ENCODE measurements around the gene HOXA7. TPM values are rescaled to one million over a fixed set of nuclear protein-coding genes. Genes with fewer than 3 reads are reported as not detected.

Gene HOXA7
- total and polyA plus RNA-seq, 8 donors, result 0.06 to 0.49 (median 0.17) TPM; not detected in 3

- Histone ChIP-seq H3K27ac (no peak overlapping the region), H3K9me3 (no peaks in the 10 kb centered on the region), H3K36me3 (no peaks in the 10 kb centered on the region), H3K4me1 (peaks cover 0 to 7% (median 0%) of the 10 kb centered on the region in 3 donors), H3K27me3 (peaks cover 16 to 88% (median 32%) of the 10 kb centered on the region in 4 donors), H3K4me3 (peak overlapping the region in 3 of 4 donors; percentile 24 to 48 (median 28))
- DNase-seq (peak in 3 of 6 donors; percentile 17 to 72 (median 62)), ATAC-seq (peak in 3 of 4 donors; percentile 20 to 38 (median 22)), FAIRE-seq (no peak)
- intact Hi-C loops (cut with DNase I), result no loop called here
- WGBS, 2 donors, result 4% methylated on average over 50 to 58 of the region's 58 CpGs
- TF ChIP-seq, protein P1, sequence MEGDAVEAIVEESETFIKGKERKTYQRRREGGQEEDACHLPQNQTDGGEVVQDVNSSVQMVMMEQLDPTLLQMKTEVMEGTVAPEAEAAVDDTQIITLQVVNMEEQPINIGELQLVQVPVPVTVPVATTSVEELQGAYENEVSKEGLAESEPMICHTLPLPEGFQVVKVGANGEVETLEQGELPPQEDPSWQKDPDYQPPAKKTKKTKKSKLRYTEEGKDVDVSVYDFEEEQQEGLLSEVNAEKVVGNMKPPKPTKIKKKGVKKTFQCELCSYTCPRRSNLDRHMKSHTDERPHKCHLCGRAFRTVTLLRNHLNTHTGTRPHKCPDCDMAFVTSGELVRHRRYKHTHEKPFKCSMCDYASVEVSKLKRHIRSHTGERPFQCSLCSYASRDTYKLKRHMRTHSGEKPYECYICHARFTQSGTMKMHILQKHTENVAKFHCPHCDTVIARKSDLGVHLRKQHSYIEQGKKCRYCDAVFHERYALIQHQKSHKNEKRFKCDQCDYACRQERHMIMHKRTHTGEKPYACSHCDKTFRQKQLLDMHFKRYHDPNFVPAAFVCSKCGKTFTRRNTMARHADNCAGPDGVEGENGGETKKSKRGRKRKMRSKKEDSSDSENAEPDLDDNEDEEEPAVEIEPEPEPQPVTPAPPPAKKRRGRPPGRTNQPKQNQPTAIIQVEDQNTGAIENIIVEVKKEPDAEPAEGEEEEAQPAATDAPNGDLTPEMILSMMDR (IDR thresholded peaks at IDR 0.05), result no peak
Measured at GRCh38 chr7:27172823-27173510, 16.5 kb upstream of the HOXA7 start.

- intact Hi-C loops (cut with DNase I), result no loop called here
- Histone ChIP-seq H3K27ac (no peak overlapping the region), H3K27me3 (peaks cover 13 to 88% (median 34%) of the 10 kb centered on the region in 4 donors), H3K36me3 (no peaks in the 10 kb centered on the region), H3K9me3 (no peaks in the 10 kb centered on the region), H3K4me1 (peaks cover 0 to 7% (median 0%) of the 10 kb centered on the region in 3 donors), H3K4me3 (no peak overlapping the region)
- TF ChIP-seq, protein P1 (IDR thresholded peaks at IDR 0.05), result no peak
- DNase-seq, result peak in 3 of 6 donors; percentile 4 to 37 (median 37)
- FAIRE-seq, result no peak
- ATAC-seq, result no peak
- WGBS, 2 donors, result 10 to 11% methylated on average over 10 of the region's 10 CpGs
Measured at GRCh38 chr7:27172315-27172774, 15.9 kb upstream of the HOXA7 start.

DNA sequence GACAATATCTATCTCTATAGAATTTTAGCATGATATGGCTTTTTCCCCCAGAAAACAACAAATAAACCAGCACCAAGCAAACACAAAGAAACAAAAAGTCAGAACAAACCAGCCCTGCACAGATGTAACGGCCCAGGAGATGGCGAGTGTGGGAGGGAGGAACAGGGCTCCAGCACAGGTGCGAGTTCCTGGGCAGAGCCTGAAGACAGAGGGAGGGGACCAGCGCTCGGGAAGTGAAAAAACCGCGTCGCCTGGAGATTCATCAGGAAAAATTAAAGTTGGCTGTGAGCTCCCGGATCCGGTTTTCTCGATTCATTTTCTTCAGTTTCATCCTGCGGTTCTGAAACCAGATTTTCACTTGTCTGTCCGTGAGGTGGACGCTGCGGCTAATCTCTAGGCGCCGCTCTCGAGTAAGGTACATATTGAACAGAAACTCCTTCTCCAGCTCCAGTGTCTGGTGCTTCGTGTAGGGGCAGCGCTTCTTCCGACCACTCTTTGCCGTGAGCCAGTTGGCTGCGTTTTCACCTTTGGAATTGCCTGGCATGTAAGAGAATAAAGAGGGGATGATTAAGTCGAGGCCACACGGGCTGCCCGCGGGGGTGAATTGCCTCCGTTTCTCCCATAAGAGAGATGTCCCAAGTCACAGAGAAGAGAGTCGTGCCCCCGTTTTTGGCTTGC, 15.3 kb upstream of the HOXA7 start:
- no peaks in the 10 kb centered on the region for H3K9me3 ChIP-seq
- ATAC-seq (no peak), FAIRE-seq (no peak), DNase-seq (peak in 2 of 6 donors; percentile 4 to 45)
- H3K27ac ChIP-seq, result no peak overlapping the region
- H3K27me3 ChIP-seq, result peaks cover 13 to 89% (median 36%) of the 10 kb centered on the region in 4 donors
- WGBS, 2 donors, result 8 to 10% methylated on average over 30 of the region's 30 CpGs
- no peaks in the 10 kb centered on the region for H3K36me3 ChIP-seq
- TF ChIP-seq, protein P1 (IDR thresholded peaks at IDR 0.05), result no peak
- H3K4me3 ChIP-seq, result no peak overlapping the region
- intact Hi-C loops (cut with DNase I), result no loop called here
- H3K4me1 ChIP-seq, result peaks cover 0 to 7% (median 0%) of the 10 kb centered on the region in 3 donors

DNA sequence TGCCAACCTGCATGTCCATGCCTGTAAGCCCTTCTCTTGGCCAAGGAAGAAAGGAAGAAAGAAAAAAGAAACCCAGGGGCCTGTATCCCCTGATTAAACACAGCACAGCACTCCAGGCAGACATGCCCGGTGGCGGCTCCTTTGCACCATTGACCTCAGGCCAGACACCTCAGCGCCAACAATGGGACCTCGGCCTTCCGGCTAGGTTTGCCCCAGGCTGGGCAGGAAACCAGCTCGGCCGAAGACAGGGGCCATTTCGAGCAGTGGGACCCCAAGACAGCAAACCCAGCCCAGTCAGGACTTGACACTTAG, 14.8 kb upstream of the HOXA7 start:
- H3K36me3 ChIP-seq, result no peaks in the 10 kb centered on the region
- H3K4me3 ChIP-seq, result no peak overlapping the region
- no peak for ATAC-seq
- TF ChIP-seq, protein P1 (IDR thresholded peaks at IDR 0.05), result no peak
- intact Hi-C loops (cut with DNase I), result no loop called here
- peaks cover 0 to 7% (median 0%) of the 10 kb centered on the region in 3 donors for H3K4me1 ChIP-seq
- WGBS, 2 donors, result 9 to 11% methylated on average over 8 of the region's 8 CpGs
- H3K9me3 ChIP-seq, result no peaks in the 10 kb centered on the region
- no peak overlapping the region for H3K27ac ChIP-seq
- DNase-seq, result peak in 3 of 6 donors; percentile 4 to 38 (median 17)
- H3K27me3 ChIP-seq, result peaks cover 17 to 89% (median 39%) of the 10 kb centered on the region in 4 donors
- no peak for FAIRE-seq
